GM19023 (cell line): ENCODE measurements around the gene CHMP6.

Experiments used
- ATAC-seq: cut with Tn5 transposase; IDR thresholded peaks from one replicate; pipeline ENCODE4 v1.9.1; 2021; ENCODE audit warnings: mild to moderate bottlenecking, moderate library complexity; ENCODE audit not compliant: unreplicated experiment

CHMP6 gene

GRCh38 chr17:80956321-80957190 lies 35.1 kb upstream of the CHMP6 start:
- no peak for ATAC-seq

GRCh38 chr17:80957461-80957941 lies 34.1 kb upstream of the CHMP6 start:
- ATAC-seq = no peak

- no peak for ATAC-seq
Observed at GRCh38 chr17:80959330-80960036, 32.2 kb upstream of the CHMP6 start.

- ATAC-seq = no peak
Observed at GRCh38 chr17:80960037-80960796, 31.4 kb upstream of the CHMP6 start.

GRCh38 chr17:80960797-80961452 lies 30.7 kb upstream of the CHMP6 start:
- no peak for ATAC-seq

GRCh38 chr17:80961541-80962330 lies 29.9 kb upstream of the CHMP6 start:
- no peak for ATAC-seq

GRCh38 chr17:80962356-80963329 lies 29.0 kb upstream of the CHMP6 start:
- no peak for ATAC-seq

- ATAC-seq = no peak
Observed at GRCh38 chr17:80963812-80964543, 27.7 kb upstream of the CHMP6 start.

- ATAC-seq = no peak
Observed at GRCh38 chr17:80964544-80964856, 27.1 kb upstream of the CHMP6 start.

- ATAC-seq = no peak
Observed at GRCh38 chr17:80964859-80965580, 26.6 kb upstream of the CHMP6 start.

- no peak for ATAC-seq
Observed at GRCh38 chr17:80965606-80966005, 26.0 kb upstream of the CHMP6 start.

- no peak for ATAC-seq
Observed at GRCh38 chr17:80967404-80967872, 24.2 kb upstream of the CHMP6 start.

- ATAC-seq = no peak
Observed at GRCh38 chr17:80968602-80969029, 23.0 kb upstream of the CHMP6 start.

- no peak for ATAC-seq
Observed at GRCh38 chr17:80969030-80969673, 22.5 kb upstream of the CHMP6 start.

GRCh38 chr17:80969674-80970043 lies 22.0 kb upstream of the CHMP6 start:
- no peak for ATAC-seq

- no peak for ATAC-seq
Observed at GRCh38 chr17:80970044-80970761, 21.4 kb upstream of the CHMP6 start.
